T-cell (primary cell): ENCODE results near the gene EIF4G1. TPM values are rescaled to one million over a fixed set of nuclear protein-coding genes. Genes with fewer than 3 reads are reported as not detected.
A peak's percentile ranks its signal among the peaks of the same experiment; 100 is the strongest.

Experiments
- ATAC-seq, 4 experiments: fragments of 200-7000 bp in 3 of 4; fragments of 150-1000 bp in 1 of 4; cut with Tn5 transposase; replicated peaks in 1 of 4; 1 replicate in 3 of 4; 2 replicates in 1 of 4; pipeline ENCODE4 v1.10.0; 2021; ENCODE audit warnings: moderate library complexity in 3 of 4, mild to moderate bottlenecking in 2 of 4, moderate number of reproducible peaks in 1 of 4
- CTCF ChIA-PET, 2 donors: fragments of 300-600 bp; sonication (Branson Sonifier 250); formaldehyde crosslinking; loops; one replicate each; lab custom pipeline; 2022; ENCODE audit warnings: antibody characterized with exemption in 2 of 2; lab: Charles Lee
- POLR2A ChIA-PET, 2 donors: fragments of 300-600 bp; sonication (Branson Sonifier 250); formaldehyde crosslinking; loops; one replicate each; lab custom pipeline; 2022; ENCODE audit warnings: antibody characterized with exemption in 2 of 2; lab: Charles Lee
- DNase-seq, 35 experiments: peaks; one replicate each; pipeline versions ENCODE4 v3.0.0 to v3.0.0-alpha.2; 2013 to 2023
- H3K27ac ChIP-seq: one replicate; pipeline ENCODE4 v1.5.1; 2013; ENCODE audit warnings: low read length
- H3K27me3 ChIP-seq, 2 experiments: replicated peaks in 1 of 2; 1 replicate in 1 of 2; 2 replicates in 1 of 2; pipeline versions ENCODE4 v1.6.1 to v1.7.0; 2013; ENCODE audit warnings: low read length in 1 of 2, mixed read lengths in 1 of 2; ENCODE audit not compliant: control insufficient read depth in 2 of 2, insufficient read depth in 2 of 2; ENCODE audit errors: extremely low read depth in 1 of 2
- H3K36me3 ChIP-seq, 2 donors: 1 replicate in 1 of 2; 2 replicates in 1 of 2; pipeline versions ENCODE4 v1.6.1 to v1.7.0; 2013; ENCODE audit warnings: low read length in 1 of 2; ENCODE audit not compliant: control insufficient read depth in 2 of 2, insufficient read depth in 1 of 2; ENCODE audit errors: extremely low read depth in 1 of 2
- H3K4me1 ChIP-seq, 2 experiments: 1 replicate in 1 of 2; 2 replicates in 1 of 2; pipeline versions ENCODE4 v1.6.1 to v1.7.0; 2013; ENCODE audit warnings: low read length in 2 of 2, mixed read lengths in 1 of 2; ENCODE audit not compliant: insufficient read depth in 2 of 2, control insufficient read depth in 1 of 2; ENCODE audit errors: extremely low read depth in 1 of 2
- H3K4me3 ChIP-seq, 2 donors: 1 replicate in 1 of 2; 2 replicates in 1 of 2; pipeline versions ENCODE4 v1.5.1 to v1.7.0; 2013; ENCODE audit warnings: mild to moderate bottlenecking in 2 of 2, low read length in 1 of 2, moderate library complexity in 1 of 2; ENCODE audit not compliant: control insufficient read depth in 1 of 2; ENCODE audit errors: extremely low read depth in 1 of 2
- H3K9me3 ChIP-seq: 2 replicates; pipeline ENCODE4 v1.7.0; 2013
- H3K27ac Mint-ChIP-seq, 2 donors: one replicate each; pipeline ENCODE4 v1.8.0; 2020 to 2021; ENCODE audit warnings: mild to moderate bottlenecking in 2 of 2, mixed read lengths in 2 of 2
- H3K27me3 Mint-ChIP-seq, 2 donors: one replicate each; pipeline ENCODE4 v1.8.0; 2021 to 2022; ENCODE audit warnings: mixed read lengths in 2 of 2
- H3K36me3 Mint-ChIP-seq: one replicate; pipeline ENCODE4 v1.8.0; 2021; ENCODE audit warnings: mixed read lengths
- H3K4me1 Mint-ChIP-seq, 3 donors: one replicate each; pipeline ENCODE4 v1.8.0; 2020 to 2022; ENCODE audit warnings: mixed read lengths in 3 of 3, mild to moderate bottlenecking in 1 of 3
- H3K4me3 Mint-ChIP-seq, 3 donors: one replicate each; pipeline ENCODE4 v1.8.0; 2020 to 2022; ENCODE audit warnings: mild to moderate bottlenecking in 3 of 3, mixed read lengths in 3 of 3, moderate library complexity in 3 of 3
- H3K9me3 Mint-ChIP-seq, 3 donors: one replicate each; pipeline ENCODE4 v1.8.0; 2020 to 2022; ENCODE audit warnings: mixed read lengths in 3 of 3
- WGBS: methylation state at CpG from one replicate; pipeline ENCODE4 v1.1.5; 2013; ENCODE audit warnings: missing lambda C conversion rate; ENCODE audit not compliant: insufficient coverage; 5-methylcytosine and 5-hydroxymethylcytosine counted together
- total RNA-seq, 35 experiments: library from RNA in 6 of 35; stranded (reverse) in 6 of 35; fragments of 120-200 nt in 1 of 35; gene quantifications; one replicate each; pipeline versions ENCODE4 v1.2.1 to v1.2.4 and lab custom pipeline; 2013 to 2026

EIF4G1 gene
- total RNA-seq, 5 donors from 2014 or later (not counting 1 experiment from before 2014, with no cell fraction given), result 232 to 290 (median 271) TPM

DNA sequence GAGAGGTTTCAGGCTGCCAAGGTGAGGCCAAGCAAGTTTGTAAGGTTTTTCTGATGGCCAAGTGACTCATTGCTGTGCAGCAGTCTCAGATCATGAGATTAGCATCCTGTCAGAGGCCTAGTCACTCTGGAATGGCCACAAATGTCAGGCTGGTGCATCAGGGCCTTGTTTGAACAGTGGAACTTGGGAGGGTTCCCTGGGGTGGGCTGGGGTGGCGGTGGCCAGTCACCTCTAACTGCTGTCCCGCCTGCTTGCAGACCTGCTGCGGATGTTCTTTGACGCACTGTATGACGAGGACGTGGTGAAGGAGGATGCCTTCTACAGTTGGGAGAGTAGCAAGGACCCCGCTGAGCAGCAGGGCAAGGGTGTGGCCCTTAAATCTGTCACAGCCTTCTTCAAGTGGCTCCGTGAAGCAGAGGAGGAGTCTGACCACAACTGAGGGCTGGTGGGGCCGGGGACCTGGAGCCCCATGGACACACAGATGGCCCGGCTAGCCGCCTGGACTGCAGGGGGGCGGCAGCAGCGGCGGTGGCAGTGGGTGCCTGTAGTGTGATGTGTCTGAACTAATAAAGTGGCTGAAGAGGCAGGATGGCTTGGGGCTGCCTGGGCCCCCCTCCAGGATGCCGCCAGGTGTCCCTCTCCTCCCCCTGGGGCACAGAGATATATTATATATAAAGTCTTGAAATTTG, 20.2 kb downstream of the EIF4G1 start:
- Histone ChIP-seq H3K4me3 (no peak overlapping the region), H3K36me3 (peaks cover 14 to 50% of the 10 kb centered on the region in 2 donors), H3K4me1 (peaks cover 6 to 36% of the 10 kb centered on the region in 2 experiments), H3K27ac (peak overlapping the region; percentile 98), H3K27me3 (peaks cover 0 to 8% of the 10 kb centered on the region in 2 experiments), H3K9me3 (no peaks in the 10 kb centered on the region)
- ChIA-PET CTCF (no interaction called here), POLR2A (no interaction called here)
- peak overlapping the region; percentile 44 to 76 for H3K27ac Mint-ChIP-seq
- ATAC-seq (peak in 3 of 4 experiments; percentile 43 to 52 (median 44)), DNase-seq (peak in 9 of 35 experiments; percentile 12 to 45 (median 24))
- peaks cover 46 to 53% (median 47%) of the 10 kb centered on the region in 3 donors for H3K4me1 Mint-ChIP-seq
- peaks cover 27% of the 10 kb centered on the region for H3K36me3 Mint-ChIP-seq
- H3K4me3 Mint-ChIP-seq, result peak overlapping the region; percentile 17 to 87 (median 49)
- H3K27me3 Mint-ChIP-seq, result no peaks in the 10 kb centered on the region
- WGBS, result 88% methylated on average over 12 of the region's 15 CpGs
- H3K9me3 Mint-ChIP-seq, result no peaks in the 10 kb centered on the region

DNA sequence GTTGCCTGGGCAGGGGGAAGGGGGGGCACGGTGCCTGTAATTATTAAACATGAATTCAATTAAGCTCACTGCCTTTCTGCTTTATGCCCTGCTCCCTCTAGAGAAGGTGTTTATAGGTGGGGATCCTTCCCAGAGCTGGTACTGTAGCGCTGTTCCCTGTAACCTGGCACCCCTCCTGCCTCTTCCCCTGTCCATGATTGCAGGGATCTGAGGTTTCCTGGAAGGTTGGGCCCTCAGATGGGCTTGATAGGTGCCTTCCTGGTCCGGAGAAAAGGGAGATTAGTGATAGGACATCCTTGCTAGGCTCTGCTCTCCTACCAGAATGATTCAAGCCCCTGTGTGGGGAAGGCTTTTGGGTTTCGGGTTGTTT, 20.9 kb downstream of the EIF4G1 start:
- Mint-ChIP-seq H3K4me1 (peaks cover 46 to 53% (median 47%) of the 10 kb centered on the region in 3 donors), H3K9me3 (no peaks in the 10 kb centered on the region), H3K27me3 (no peaks in the 10 kb centered on the region), H3K27ac (peak overlapping the region; percentile 86 to 89), H3K36me3 (peaks cover 24% of the 10 kb centered on the region), H3K4me3 (peak overlapping the region; percentile 80 to 88 (median 87))
- Histone ChIP-seq H3K4me1 (peaks cover 6 to 36% of the 10 kb centered on the region in 2 experiments), H3K4me3 (peak overlapping the region; percentile 28 to 61), H3K36me3 (peaks cover 14 to 47% of the 10 kb centered on the region in 2 donors), H3K27me3 (peaks cover 0 to 8% of the 10 kb centered on the region in 2 experiments), H3K9me3 (no peaks in the 10 kb centered on the region), H3K27ac (peak overlapping the region; percentile 98)
- ChIA-PET POLR2A (no interaction called here), CTCF (no interaction called here)
- WGBS, result 39% methylated on average over 2 of the region's 4 CpGs
- ATAC-seq (peak in 1 of 4 experiments; percentile 13), DNase-seq (no peak)

DNA sequence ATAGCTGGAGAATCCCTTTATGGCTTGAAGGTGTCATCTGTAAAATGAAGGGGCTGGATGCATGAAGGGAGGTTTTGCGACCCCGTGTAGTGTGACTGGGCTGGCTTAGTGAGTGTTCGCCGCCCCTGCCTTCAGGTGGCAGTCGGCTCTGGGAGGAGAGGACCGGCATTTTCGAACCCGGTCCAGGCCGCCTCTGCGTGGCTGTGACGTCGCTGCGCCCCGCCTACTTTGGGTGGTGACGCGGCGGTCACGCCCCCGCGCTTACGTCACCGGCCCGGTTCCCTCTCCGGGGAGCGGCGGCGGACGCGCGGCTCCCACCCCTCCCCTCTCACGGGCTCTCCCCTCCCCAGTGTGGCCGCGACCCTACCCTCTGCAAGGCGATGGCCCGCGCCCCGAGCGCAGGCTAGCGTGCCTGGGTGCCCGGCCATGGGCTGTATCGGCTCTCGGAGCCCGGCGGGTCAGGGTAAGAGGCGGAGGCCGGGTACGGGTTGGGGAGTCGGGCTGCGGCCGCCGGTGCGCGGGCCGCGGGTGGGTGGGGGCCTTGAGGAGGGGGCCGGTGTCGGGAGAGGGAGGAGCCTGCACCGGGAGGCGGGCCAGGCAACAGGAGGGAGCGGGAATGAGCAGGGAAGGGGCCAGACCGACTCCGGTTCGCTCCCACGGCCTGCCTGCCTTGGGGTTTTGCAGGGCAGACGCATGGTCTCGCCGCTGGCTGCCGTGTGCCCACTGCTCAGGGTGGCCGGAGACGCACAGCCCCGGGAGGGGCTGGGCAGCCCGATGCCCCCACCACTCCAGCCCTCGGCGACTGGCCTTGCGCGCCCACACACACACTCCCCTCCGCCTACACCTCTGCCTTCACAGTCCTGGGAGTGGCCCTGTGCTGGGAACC, 21.5 kb downstream of the EIF4G1 start:
- CTCF ChIA-PET, result no interaction called here
- Mint-ChIP-seq H3K27me3 (no peaks in the 10 kb centered on the region), H3K9me3 (no peaks in the 10 kb centered on the region), H3K4me3 (peak overlapping the region; percentile 80 to 88 (median 87)), H3K4me1 (peaks cover 46 to 53% (median 47%) of the 10 kb centered on the region in 3 donors), H3K36me3 (peaks cover 25% of the 10 kb centered on the region), H3K27ac (peak overlapping the region; percentile 88 to 89)
- POLR2A ChIA-PET, result no interaction called here
- Histone ChIP-seq H3K4me3 (peak overlapping the region; percentile 55 to 61), H3K27ac (peak overlapping the region; percentile 98), H3K36me3 (peaks cover 11 to 44% of the 10 kb centered on the region in 2 donors), H3K9me3 (no peaks in the 10 kb centered on the region), H3K4me1 (peaks cover 6 to 36% of the 10 kb centered on the region in 2 experiments), H3K27me3 (peaks cover 0 to 8% of the 10 kb centered on the region in 2 experiments)
- WGBS, result 2% methylated on average over 68 of the region's 77 CpGs
- DNase-seq (peak; percentile 61 to 94 (median 82)), ATAC-seq (peak; percentile 77 to 79 (median 79))

DNA sequence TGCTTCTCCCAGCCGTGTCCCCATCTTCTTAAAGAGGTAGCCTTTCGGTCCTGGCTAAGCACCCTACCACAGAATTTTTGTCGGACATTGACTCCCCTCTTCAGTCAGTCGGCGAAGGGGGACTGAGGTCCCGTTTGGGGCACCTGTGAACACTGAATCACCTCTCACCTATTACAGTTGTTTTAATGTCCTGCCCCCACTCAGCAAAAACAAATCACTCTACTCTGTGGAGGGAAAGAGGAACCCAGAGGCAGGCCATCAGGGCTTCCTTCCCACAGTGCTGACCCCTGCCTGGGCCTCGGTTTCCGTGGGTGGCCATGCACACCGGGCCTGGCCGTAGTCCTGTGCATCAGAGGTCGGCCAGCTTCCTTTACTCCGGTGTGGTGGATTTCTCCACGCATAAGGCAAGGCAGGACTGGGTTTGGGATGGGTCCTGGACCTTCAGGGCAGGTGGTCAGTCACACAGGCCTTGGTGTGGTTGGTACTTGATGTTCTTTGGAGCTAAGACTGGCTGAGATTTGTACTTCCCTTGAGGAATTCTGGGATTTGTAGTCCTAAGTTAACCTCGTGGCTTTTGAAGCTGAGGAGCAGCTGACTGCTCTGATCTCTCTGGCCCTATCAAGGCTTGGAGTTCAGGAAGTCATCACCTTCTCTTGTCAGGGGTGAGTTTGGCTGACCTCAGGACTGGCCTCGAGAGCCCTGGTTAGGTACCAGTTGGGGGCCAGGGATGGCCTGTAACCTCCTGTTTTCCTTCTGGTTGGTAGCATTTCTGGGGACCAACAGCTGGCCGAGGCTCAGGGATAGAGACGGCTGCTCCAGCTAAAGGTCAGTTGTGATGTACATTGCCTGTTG, 22.4 kb downstream of the EIF4G1 start:
- H3K9me3 Mint-ChIP-seq, result no peaks in the 10 kb centered on the region
- H3K27ac Mint-ChIP-seq, result peak overlapping the region; percentile 76 to 88
- ChIA-PET POLR2A (no interaction called here), CTCF (interaction anchor here in 1 of 2 donors (0.7 kb wide), 1 partner anchor 178 kb away, joined by 3 read pairs; no protein-coding TSS in a partner anchor)
- Histone ChIP-seq H3K27ac (peak overlapping the region; percentile 98), H3K4me1 (peaks cover 6 to 36% of the 10 kb centered on the region in 2 experiments), H3K27me3 (peaks cover 0 to 8% of the 10 kb centered on the region in 2 experiments), H3K9me3 (no peaks in the 10 kb centered on the region), H3K4me3 (peak overlapping the region; percentile 55 to 61), H3K36me3 (peaks cover 10 to 36% of the 10 kb centered on the region in 2 donors)
- ATAC-seq (no peak), DNase-seq (peak in 2 of 35 experiments; percentile 27 to 29)
- peaks cover 46 to 53% (median 47%) of the 10 kb centered on the region in 3 donors for H3K4me1 Mint-ChIP-seq
- peaks cover 18% of the 10 kb centered on the region for H3K36me3 Mint-ChIP-seq
- no peaks in the 10 kb centered on the region for H3K27me3 Mint-ChIP-seq
- 52% methylated on average over 16 of the region's 17 CpGs for WGBS
- peak overlapping the region; percentile 80 to 88 (median 87) for H3K4me3 Mint-ChIP-seq

DNA sequence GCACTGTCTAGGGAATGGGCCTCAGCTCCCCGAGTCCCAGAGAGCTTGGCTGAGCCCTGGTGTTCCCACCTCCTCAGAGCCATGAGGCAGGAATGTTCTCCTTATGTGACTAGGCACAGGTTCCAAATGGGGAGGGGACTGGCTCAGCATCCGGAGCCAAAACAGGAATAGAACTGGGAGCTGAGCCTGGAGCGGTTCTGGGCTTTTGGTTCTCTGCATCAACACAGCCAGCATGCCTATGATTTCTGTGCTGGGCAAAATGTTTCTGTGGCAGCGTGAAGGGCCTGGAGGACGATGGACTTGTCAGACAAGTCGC, 23.0 kb downstream of the EIF4G1 start, which contains the start of gene FAM131A:
Gene FAM131A (plus strand): TSS at position 202 of the 316 bp plus-strand sequence. CDS start 31 bp downstream, at position 233.
- WGBS, result 97% methylated on average over 6 of the region's 6 CpGs
- Mint-ChIP-seq H3K27me3 (no peaks in the 10 kb centered on the region), H3K9me3 (no peaks in the 10 kb centered on the region), H3K4me3 (peak within 1 kb of the TSS; percentile 80 to 88 (median 87)), H3K36me3 (peaks cover 18% of the 10 kb centered on the region), H3K4me1 (peaks cover 46 to 52% (median 47%) of the 10 kb centered on the region in 3 donors), H3K27ac (peak within 1 kb of the TSS; percentile 76 to 88)
- peak within 1 kb of the TSS; percentile 55 to 61 for H3K4me3 ChIP-seq
- H3K9me3 ChIP-seq, result no peaks in the 10 kb centered on the region
- DNase-seq (no peak), ATAC-seq (no peak)
- ChIA-PET POLR2A (no interaction called here), CTCF (no interaction called here)
- peaks cover 0 to 8% of the 10 kb centered on the region in 2 experiments for H3K27me3 ChIP-seq
- peaks cover 8 to 30% of the 10 kb centered on the region in 2 donors for H3K36me3 ChIP-seq
- H3K27ac ChIP-seq, result peak within 1 kb of the TSS; percentile 98
- H3K4me1 ChIP-seq, result peaks cover 6 to 36% of the 10 kb centered on the region in 2 experiments
